Colonic mucosa (tissue), 4 donors: ENCODE measurements around the gene KHDC4. TPM values are rescaled to one million over a fixed set of nuclear protein-coding genes. Genes with fewer than 3 reads are reported as not detected.

Experiments used
- DNase-seq: peaks from one replicate; pipeline ENCODE4 v3.0.0-alpha.2; 2020
- H3K27ac ChIP-seq: fragments of 200-600 bp; one replicate; pipeline ENCODE4 v1.8.0; 2021
- H3K27me3 ChIP-seq: fragments of 200-600 bp; one replicate; pipeline ENCODE4 v1.8.0; 2021
- H3K36me3 ChIP-seq: fragments of 200-600 bp; one replicate; pipeline ENCODE4 v1.8.0; 2021
- H3K4me1 ChIP-seq: fragments of 200-600 bp; one replicate; pipeline ENCODE4 v1.8.0; 2021; ENCODE audit warnings: mild to moderate bottlenecking
- H3K4me3 ChIP-seq: fragments of 200-600 bp; one replicate; pipeline ENCODE4 v1.8.0; 2021
- H3K9ac ChIP-seq, 2 donors: one replicate each; pipeline ENCODE4 v1.7.0; 2013; ENCODE audit warnings: control low read depth in 2 of 2, low read depth in 2 of 2, low read length in 2 of 2
- H3K9me3 ChIP-seq: fragments of 200-600 bp; one replicate; pipeline ENCODE4 v1.8.0; 2021
- intact Hi-C: fragments of 100-400 bp; cut with DNase I; formaldehyde crosslinking; loops from one replicate; pipeline ENCODE4 v1.14.1; 2022
- total RNA-seq, 2 donors: library from RNA; stranded (reverse); fragmentation: NEBNext Ultra II Directional in 1 of 2; extraction: Animal tissue kit (Norgen Biotek cat#: 25700) in 1 of 2; gene quantifications; one replicate each; pipeline ENCODE4 v1.2.1, GENCODE V29; 2021
- TF ChIP-seq, protein P1 (sequence below): fragments of 200-600 bp; IDR thresholded peaks from one replicate; pipeline ENCODE4 v1.8.0; 2022; ENCODE audit warnings: antibody characterized with exemption, mild to moderate bottlenecking
- donor health status: healthy.
- donor health status: DM: no; HTN: no; CAD: no.
- donor health status: DM: no; HTN: no; CAD: no.

The KHDC4 gene
- total RNA-seq, 2 donors from 2014 or later, result 42.5 to 56.0 TPM

DNA sequence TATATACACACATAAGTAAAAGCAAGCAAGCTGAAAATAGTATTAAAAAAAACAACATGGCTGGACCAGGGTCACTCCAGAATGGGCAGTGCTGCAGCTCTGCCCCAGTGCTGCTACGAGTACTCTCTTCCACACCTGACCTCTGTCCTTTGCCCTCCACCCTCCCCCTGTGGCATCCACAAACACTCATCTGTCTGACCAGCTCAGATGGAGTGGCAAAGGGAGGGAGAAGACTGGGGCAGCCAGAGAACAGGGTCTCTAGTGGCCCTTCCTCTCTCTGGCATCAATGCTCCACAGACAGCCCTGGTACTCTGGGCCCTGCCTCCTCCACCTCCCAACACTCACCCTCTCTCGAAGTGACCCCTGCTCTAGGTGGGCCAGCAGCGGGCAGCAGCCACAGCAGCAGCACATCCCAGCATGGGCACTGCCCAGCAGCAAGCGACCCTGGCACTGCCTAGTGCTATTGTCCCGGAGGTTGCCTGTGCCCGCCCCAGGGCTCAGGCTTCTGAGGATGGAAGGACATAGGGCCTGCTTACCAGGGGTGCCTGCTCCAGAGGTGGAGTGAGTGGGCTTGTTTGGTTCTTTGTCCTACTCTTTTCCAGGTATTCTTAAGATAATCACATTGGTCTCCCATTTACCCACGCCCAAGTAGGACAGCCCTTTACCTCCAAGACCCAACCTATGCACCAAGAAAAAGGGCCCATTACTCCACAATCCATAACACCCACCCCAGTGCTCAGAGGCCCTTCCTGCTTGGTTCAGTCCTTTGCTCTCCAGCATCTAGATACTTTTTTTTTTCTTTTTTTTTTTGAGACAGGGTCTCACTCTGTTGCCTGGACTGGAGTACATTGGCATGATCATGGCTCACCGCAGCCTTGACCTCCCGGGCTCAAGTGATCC lies 37.9 kb upstream of the KHDC4 start:
- H3K9me3 ChIP-seq, result no peaks in the 10 kb centered on the region
- H3K27ac ChIP-seq, result peak overlapping the region; percentile 27
- peak overlapping the region in 1 of 2 donors; percentile 8 for H3K9ac ChIP-seq
- H3K27me3 ChIP-seq, result no peaks in the 10 kb centered on the region
- TF ChIP-seq, protein P1, sequence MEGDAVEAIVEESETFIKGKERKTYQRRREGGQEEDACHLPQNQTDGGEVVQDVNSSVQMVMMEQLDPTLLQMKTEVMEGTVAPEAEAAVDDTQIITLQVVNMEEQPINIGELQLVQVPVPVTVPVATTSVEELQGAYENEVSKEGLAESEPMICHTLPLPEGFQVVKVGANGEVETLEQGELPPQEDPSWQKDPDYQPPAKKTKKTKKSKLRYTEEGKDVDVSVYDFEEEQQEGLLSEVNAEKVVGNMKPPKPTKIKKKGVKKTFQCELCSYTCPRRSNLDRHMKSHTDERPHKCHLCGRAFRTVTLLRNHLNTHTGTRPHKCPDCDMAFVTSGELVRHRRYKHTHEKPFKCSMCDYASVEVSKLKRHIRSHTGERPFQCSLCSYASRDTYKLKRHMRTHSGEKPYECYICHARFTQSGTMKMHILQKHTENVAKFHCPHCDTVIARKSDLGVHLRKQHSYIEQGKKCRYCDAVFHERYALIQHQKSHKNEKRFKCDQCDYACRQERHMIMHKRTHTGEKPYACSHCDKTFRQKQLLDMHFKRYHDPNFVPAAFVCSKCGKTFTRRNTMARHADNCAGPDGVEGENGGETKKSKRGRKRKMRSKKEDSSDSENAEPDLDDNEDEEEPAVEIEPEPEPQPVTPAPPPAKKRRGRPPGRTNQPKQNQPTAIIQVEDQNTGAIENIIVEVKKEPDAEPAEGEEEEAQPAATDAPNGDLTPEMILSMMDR, result no peak
- H3K4me1 ChIP-seq, result peaks cover 4% of the 10 kb centered on the region
- no peak for DNase-seq
- intact Hi-C loops, result no loop called here
- H3K4me3 ChIP-seq, result no peak overlapping the region
- H3K36me3 ChIP-seq, result no peaks in the 10 kb centered on the region

GRCh38 chr1:155970531-155971167 lies 36.4 kb upstream of the KHDC4 start:
- peak overlapping the region; percentile 55 to 56 for H3K9ac ChIP-seq
- intact Hi-C loops, result no loop called here
- H3K27ac ChIP-seq, result peak overlapping the region; percentile 30
- no peaks in the 10 kb centered on the region for H3K27me3 ChIP-seq
- DNase-seq, result peak; percentile 69
- peaks cover 4% of the 10 kb centered on the region for H3K4me1 ChIP-seq
- H3K9me3 ChIP-seq, result no peaks in the 10 kb centered on the region
- no peaks in the 10 kb centered on the region for H3K36me3 ChIP-seq
- H3K4me3 ChIP-seq, result no peak overlapping the region
- TF ChIP-seq, protein P1, result no peak

DNA sequence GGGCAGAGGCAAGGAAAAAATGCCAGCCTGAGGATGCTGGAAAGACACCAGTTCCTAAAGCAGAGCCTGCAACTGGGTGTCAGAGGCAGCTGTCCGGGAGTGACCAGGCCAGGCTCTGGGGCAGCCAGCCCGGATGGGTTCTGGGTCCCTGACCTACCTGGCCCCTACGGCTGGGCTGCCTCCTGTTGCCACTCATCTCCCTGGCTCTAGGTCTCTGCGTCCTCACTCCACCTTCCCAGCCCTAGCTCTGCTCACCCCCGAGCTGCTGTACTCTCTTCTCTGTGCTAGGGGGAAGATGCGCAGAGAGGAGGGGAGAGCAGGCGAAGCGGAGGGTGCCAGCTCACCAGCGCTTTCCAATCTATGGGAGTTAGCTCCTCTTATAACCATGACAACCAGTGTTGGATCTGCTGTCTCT lies 35.2 kb upstream of the KHDC4 start:
- Histone ChIP-seq H3K4me1 (peaks cover 4% of the 10 kb centered on the region), H3K36me3 (peaks cover 10% of the 10 kb centered on the region), H3K9me3 (no peaks in the 10 kb centered on the region), H3K27ac (no peak overlapping the region), H3K4me3 (no peak overlapping the region), H3K27me3 (no peaks in the 10 kb centered on the region), H3K9ac (peak overlapping the region in 1 of 2 donors; percentile 43)
- TF ChIP-seq, protein P1, result no peak
- intact Hi-C loops, result no loop called here
- DNase-seq, result no peak

DNA sequence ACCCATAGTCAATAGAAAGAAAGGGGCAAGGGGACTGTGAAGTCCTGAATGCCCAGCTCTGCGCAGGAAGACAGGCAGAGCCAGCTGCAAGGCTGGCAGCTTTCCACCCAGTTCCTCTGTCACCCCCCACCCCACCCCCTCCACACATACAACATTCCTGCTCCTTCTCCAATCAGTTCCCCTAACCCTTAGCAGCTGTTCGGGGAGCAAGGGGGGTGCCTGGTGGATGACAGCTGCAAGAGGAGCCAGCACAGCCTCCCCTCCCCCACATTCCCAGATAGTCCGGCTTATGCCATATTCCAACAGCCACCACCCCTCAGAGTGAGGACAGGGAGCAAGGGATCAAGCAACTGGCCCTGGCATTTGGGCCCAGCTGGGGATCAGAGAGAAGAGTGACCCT lies 34.5 kb upstream of the KHDC4 start:
- Histone ChIP-seq H3K27me3 (no peaks in the 10 kb centered on the region), H3K9me3 (no peaks in the 10 kb centered on the region), H3K9ac (peak overlapping the region in 1 of 2 donors; percentile 43), H3K4me1 (peaks cover 4% of the 10 kb centered on the region), H3K4me3 (no peak overlapping the region), H3K27ac (peak overlapping the region; percentile 44), H3K36me3 (peaks cover 10% of the 10 kb centered on the region)
- TF ChIP-seq, protein P1, result no peak
- no peak for DNase-seq
- intact Hi-C loops, result no loop called here

GRCh38 chr1:155968051-155968400 lies 33.8 kb upstream of the KHDC4 start:
- Histone ChIP-seq H3K36me3 (peaks cover 12% of the 10 kb centered on the region), H3K9me3 (no peaks in the 10 kb centered on the region), H3K9ac (peak overlapping the region in 1 of 2 donors; percentile 43), H3K27ac (peak overlapping the region; percentile 44), H3K4me1 (peaks cover 4% of the 10 kb centered on the region), H3K4me3 (no peak overlapping the region), H3K27me3 (no peaks in the 10 kb centered on the region)
- no peak for DNase-seq
- TF ChIP-seq, protein P1, result no peak
- intact Hi-C loops, result no loop called here
